Uterus (tissue), 4 donors: ENCODE data around the gene CACNA1A. TPM values are rescaled to one million over a fixed set of nuclear protein-coding genes. Genes with fewer than 3 reads are reported as not detected.

Source experiments
- DNase-seq, 2 donors: peaks; one replicate each; pipeline ENCODE4 v3.0.0-alpha.2; 2019 to 2020
- H3K27ac ChIP-seq, 2 donors: fragments of 200-600 bp; sonication (generic); 1 replicate in 1 of 2; 2 replicates in 1 of 2; pipeline ENCODE4 v1.5.1; 2016 to 2018
- H3K27me3 ChIP-seq, 2 donors: fragments of 200-600 bp; sonication (generic); one replicate each; pipeline ENCODE4 v1.5.1; 2018 to 2019; ENCODE audit warnings: control low read depth in 1 of 2
- H3K36me3 ChIP-seq, 2 donors: fragments of 200-600 bp; sonication (generic); one replicate each; pipeline ENCODE4 v1.5.1; 2019; ENCODE audit warnings: control low read depth in 1 of 2
- H3K4me1 ChIP-seq, 2 donors: fragments of 200-600 bp; sonication (generic); one replicate each; pipeline ENCODE4 v1.5.1; 2018 to 2019; ENCODE audit warnings: control low read depth in 1 of 2
- H3K4me3 ChIP-seq, 2 donors: fragments of 200-600 bp; sonication (generic); 1 replicate in 1 of 2; 2 replicates in 1 of 2; pipeline ENCODE4 v1.5.1; 2018 to 2019; ENCODE audit warnings: mild to moderate bottlenecking in 1 of 2
- H3K9me3 ChIP-seq, 2 donors: fragments of 200-600 bp; sonication (generic); one replicate each; pipeline ENCODE4 v1.5.1; 2019; ENCODE audit warnings: control low read depth in 1 of 2
- CTCF ChIP-seq, 4 experiments: fragments of 200-600 bp in 2 of 4; fragments of 450-650 bp in 2 of 4; sonication (generic) in 2 of 4; IDR thresholded peaks; one replicate each; pipeline ENCODE4 v1.5.1; 2016 to 2019; ENCODE audit warnings: antibody characterized with exemption in 4 of 4, mild to moderate bottlenecking in 2 of 4, moderate library complexity in 1 of 4
- POLR2A ChIP-seq, 2 donors: fragments of 450-650 bp; IDR thresholded peaks; one replicate each; pipeline ENCODE4 v1.6.1; 2016; ENCODE audit warnings: antibody characterized with exemption in 2 of 2, mild to moderate bottlenecking in 1 of 2, moderate library complexity in 1 of 2
- intact Hi-C: fragments of 100-400 bp; cut with DNase I; formaldehyde crosslinking; loops from one replicate; pipeline ENCODE4 v1.15.1; 2023; ENCODE audit warnings: low total_unique reads
- total RNA-seq, 4 donors: library from RNA; depleted of rRNA in 3 of 4; stranded (reverse); fragments of >200 nt in 3 of 4; gene quantifications; one replicate each; pipeline versions ENCODE4 v1.1.0 to v1.2.4, GENCODE V29; 2014 to 2023
- donor health status: DM: yes; HTN: yes; CAD: no.

CACNA1A gene
- total RNA-seq, 4 donors from 2014 or later = 0.77 to 5.8 (median 0.96) TPM

- no peak for DNase-seq
- intact Hi-C loops = no loop called here
- Histone ChIP-seq H3K36me3 (no peaks in the 10 kb centered on the region), H3K4me3 (no peak overlapping the region), H3K27me3 (no peaks in the 10 kb centered on the region), H3K27ac (no peak overlapping the region), H3K9me3 (no peaks in the 10 kb centered on the region), H3K4me1 (no peaks in the 10 kb centered on the region)
- no peak for TF ChIP-seq CTCF (IDR thresholded peaks at IDR 0.05)
- TF ChIP-seq POLR2A (IDR thresholded peaks at IDR 0.05) = no peak
These were observed 44.7 kb downstream of the CACNA1A start for GRCh38 chr19:13461536-13461935.

GRCh38 chr19:13460045-13460444 is 46.2 kb downstream of the CACNA1A start:
- H3K9me3 ChIP-seq = no peaks in the 10 kb centered on the region
- DNase-seq = no peak
- H3K27ac ChIP-seq = no peak overlapping the region
- no peaks in the 10 kb centered on the region for H3K27me3 ChIP-seq
- TF ChIP-seq POLR2A (IDR thresholded peaks at IDR 0.05) (no peak), CTCF (IDR thresholded peaks at IDR 0.05) (no peak)
- H3K4me3 ChIP-seq = no peak overlapping the region
- H3K4me1 ChIP-seq = no peaks in the 10 kb centered on the region
- no peaks in the 10 kb centered on the region for H3K36me3 ChIP-seq
- intact Hi-C loops = no loop called here

- H3K9me3 ChIP-seq = no peaks in the 10 kb centered on the region
- no peak overlapping the region for H3K4me3 ChIP-seq
- H3K4me1 ChIP-seq = no peaks in the 10 kb centered on the region
- DNase-seq = no peak
- intact Hi-C loops = no loop called here
- TF ChIP-seq CTCF (IDR thresholded peaks at IDR 0.05) = no peak
- TF ChIP-seq POLR2A (IDR thresholded peaks at IDR 0.05) = no peak
- no peak overlapping the region for H3K27ac ChIP-seq
- H3K36me3 ChIP-seq = no peaks in the 10 kb centered on the region
- no peaks in the 10 kb centered on the region for H3K27me3 ChIP-seq
These were observed 46.9 kb downstream of the CACNA1A start for GRCh38 chr19:13459351-13459750.

- no peaks in the 10 kb centered on the region for H3K4me1 ChIP-seq
- H3K36me3 ChIP-seq = no peaks in the 10 kb centered on the region
- no peak overlapping the region for H3K4me3 ChIP-seq
- no peak overlapping the region for H3K27ac ChIP-seq
- no peak for TF ChIP-seq CTCF (IDR thresholded peaks at IDR 0.05)
- TF ChIP-seq POLR2A (IDR thresholded peaks at IDR 0.05) = no peak
- intact Hi-C loops = no loop called here
- H3K27me3 ChIP-seq = no peaks in the 10 kb centered on the region
- peaks cover 0 to 13% of the 10 kb centered on the region in 2 donors for H3K9me3 ChIP-seq
- DNase-seq = no peak
These were observed 54.8 kb downstream of the CACNA1A start for GRCh38 chr19:13451434-13451995.

- Histone ChIP-seq H3K4me1 (no peaks in the 10 kb centered on the region), H3K27ac (no peak overlapping the region), H3K27me3 (no peaks in the 10 kb centered on the region), H3K4me3 (no peak overlapping the region), H3K9me3 (peaks cover 0 to 13% of the 10 kb centered on the region in 2 donors), H3K36me3 (no peaks in the 10 kb centered on the region)
- TF ChIP-seq CTCF (IDR thresholded peaks at IDR 0.05) (no peak), POLR2A (IDR thresholded peaks at IDR 0.05) (no peak)
- intact Hi-C loops = no loop called here
- no peak for DNase-seq
These were observed 58.3 kb downstream of the CACNA1A start for GRCh38 chr19:13447978-13448377.
